Lower lobe of right lung (tissue), 2 donors: ENCODE results near the gene IL17B. TPM values are rescaled to one million over a fixed set of nuclear protein-coding genes. Genes with fewer than 3 reads are reported as not detected.

Experiments used
- ATAC-seq, 2 donors: fragments of 200-7000 bp; cut with Tn5 transposase; one replicate each; pipeline ENCODE4 v1.9.1; 2020 to 2022; ENCODE audit warnings: mild to moderate bottlenecking in 2 of 2, moderate library complexity in 2 of 2
- DNase-seq: peaks from one replicate; pipeline ENCODE4 v3.0.0-alpha.2; 2020
- H3K27ac ChIP-seq: fragments of 200-600 bp; one replicate; pipeline ENCODE4 v1.8.0; 2022
- H3K27me3 ChIP-seq: fragments of 200-600 bp; one replicate; pipeline ENCODE4 v1.8.0; 2022; ENCODE audit warnings: low read depth
- H3K36me3 ChIP-seq: fragments of 200-600 bp; one replicate; pipeline ENCODE4 v1.8.0; 2022; ENCODE audit warnings: mild to moderate bottlenecking
- H3K4me1 ChIP-seq: fragments of 200-600 bp; one replicate; pipeline ENCODE4 v1.8.0; 2022
- H3K4me3 ChIP-seq: fragments of 200-600 bp; one replicate; pipeline ENCODE4 v1.8.0; 2022; ENCODE audit warnings: mild to moderate bottlenecking
- H3K9me3 ChIP-seq: fragments of 200-600 bp; one replicate; pipeline ENCODE4 v1.8.0; 2022
- intact Hi-C: fragments of 100-400 bp; cut with DNase I; formaldehyde crosslinking; loops from one replicate; pipeline ENCODE4 v1.11.0; 2022
- total RNA-seq: library from RNA; stranded (reverse); fragmentation: NEBNext Ultra II Directional; extraction: Animal tissue kit (Norgen Biotek cat#: 25700); gene quantifications from one replicate; pipeline ENCODE4 v1.2.1, GENCODE V29; 2021
- TF ChIP-seq, protein P1 (sequence below): fragments of 200-600 bp; IDR thresholded peaks from one replicate; pipeline ENCODE4 v1.8.0; 2022; ENCODE audit warnings: antibody characterized with exemption, mild to moderate bottlenecking
- donor health status: DM: no; HTN: yes; CAD: no; lungs with severe emphysema.

IL17B gene
- total RNA-seq, 1 donor from 2014 or later, result not detected

DNA sequence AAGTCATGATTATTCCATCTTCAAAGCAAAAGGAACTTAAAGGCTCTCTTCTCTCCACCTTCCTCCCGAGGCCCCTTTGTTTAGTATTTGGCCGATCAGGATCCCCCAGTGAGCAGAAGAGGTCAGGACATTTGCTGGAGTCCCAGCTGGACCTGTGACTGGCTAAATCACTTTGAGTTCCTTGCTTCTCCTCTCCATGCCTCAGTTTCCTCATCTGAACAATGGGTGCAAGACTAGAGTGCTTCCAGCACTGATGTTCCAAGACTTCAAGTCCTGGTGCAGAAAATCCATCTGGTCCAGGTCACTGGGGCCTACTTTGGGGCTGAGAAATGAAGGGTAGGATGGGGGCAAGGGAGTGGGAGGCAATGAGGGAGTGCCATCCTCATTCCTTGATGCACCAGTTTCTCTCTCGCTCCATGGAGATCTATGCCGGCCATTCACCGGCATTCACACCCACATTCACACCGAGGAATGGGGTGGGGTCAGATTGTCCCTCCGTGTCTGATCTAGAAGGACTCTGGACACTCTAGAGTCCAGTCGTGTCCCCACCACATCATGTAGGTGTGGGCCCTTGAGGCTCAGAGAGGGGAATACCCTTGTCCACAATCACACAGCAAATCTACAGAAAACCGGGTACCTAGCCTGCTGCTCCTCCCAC is 38.7 kb upstream of the IL17B start:
- intact Hi-C loops, result no loop called here
- H3K36me3 ChIP-seq, result peaks cover 1% of the 10 kb centered on the region
- H3K27ac ChIP-seq, result peak overlapping the region; percentile 73
- TF ChIP-seq, protein P1, sequence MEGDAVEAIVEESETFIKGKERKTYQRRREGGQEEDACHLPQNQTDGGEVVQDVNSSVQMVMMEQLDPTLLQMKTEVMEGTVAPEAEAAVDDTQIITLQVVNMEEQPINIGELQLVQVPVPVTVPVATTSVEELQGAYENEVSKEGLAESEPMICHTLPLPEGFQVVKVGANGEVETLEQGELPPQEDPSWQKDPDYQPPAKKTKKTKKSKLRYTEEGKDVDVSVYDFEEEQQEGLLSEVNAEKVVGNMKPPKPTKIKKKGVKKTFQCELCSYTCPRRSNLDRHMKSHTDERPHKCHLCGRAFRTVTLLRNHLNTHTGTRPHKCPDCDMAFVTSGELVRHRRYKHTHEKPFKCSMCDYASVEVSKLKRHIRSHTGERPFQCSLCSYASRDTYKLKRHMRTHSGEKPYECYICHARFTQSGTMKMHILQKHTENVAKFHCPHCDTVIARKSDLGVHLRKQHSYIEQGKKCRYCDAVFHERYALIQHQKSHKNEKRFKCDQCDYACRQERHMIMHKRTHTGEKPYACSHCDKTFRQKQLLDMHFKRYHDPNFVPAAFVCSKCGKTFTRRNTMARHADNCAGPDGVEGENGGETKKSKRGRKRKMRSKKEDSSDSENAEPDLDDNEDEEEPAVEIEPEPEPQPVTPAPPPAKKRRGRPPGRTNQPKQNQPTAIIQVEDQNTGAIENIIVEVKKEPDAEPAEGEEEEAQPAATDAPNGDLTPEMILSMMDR, result no peak
- no peaks in the 10 kb centered on the region for H3K9me3 ChIP-seq
- no peaks in the 10 kb centered on the region for H3K27me3 ChIP-seq
- DNase-seq, result no peak
- peak overlapping the region; percentile 13 for H3K4me3 ChIP-seq
- peaks cover 69% of the 10 kb centered on the region for H3K4me1 ChIP-seq
- no peak for ATAC-seq

DNA sequence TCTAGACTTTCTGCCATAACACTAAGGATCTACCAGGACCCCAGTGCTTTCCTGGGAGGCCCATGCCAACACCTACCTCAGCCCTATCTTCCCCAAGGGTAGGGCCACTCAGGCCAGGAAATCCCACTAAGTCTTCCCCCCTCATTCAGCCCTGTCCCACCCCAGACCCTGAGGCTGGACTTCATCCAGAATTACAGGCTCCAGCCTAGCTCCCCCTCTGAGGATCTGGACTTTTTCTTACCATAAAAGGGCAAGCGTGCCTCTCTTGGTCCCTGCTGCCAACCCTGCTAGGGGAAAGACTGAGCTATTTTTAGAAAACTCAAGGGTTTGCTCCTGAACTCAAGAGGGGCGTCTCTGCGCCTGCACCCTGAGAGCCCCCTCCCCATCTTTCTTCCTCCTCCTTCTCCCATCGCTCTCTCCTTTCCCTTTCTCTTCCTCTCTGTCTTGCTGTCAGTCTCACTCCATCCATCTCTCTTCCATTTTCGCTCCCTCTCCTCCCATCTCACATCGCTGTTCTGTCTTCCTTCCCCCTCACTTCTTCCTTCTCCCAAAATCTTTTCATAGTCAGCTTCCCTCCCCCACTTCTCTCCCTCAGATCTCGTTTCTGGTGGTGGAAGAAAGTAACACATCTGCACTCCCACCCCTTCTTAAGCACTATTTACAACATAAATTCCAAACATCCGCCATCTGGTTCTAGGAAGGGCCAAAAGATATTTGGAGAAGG is 38.1 kb upstream of the IL17B start:
- peak overlapping the region; percentile 13 for H3K4me3 ChIP-seq
- H3K9me3 ChIP-seq, result no peaks in the 10 kb centered on the region
- no peaks in the 10 kb centered on the region for H3K36me3 ChIP-seq
- peaks cover 62% of the 10 kb centered on the region for H3K4me1 ChIP-seq
- TF ChIP-seq, protein P1, result no peak
- H3K27me3 ChIP-seq, result no peaks in the 10 kb centered on the region
- H3K27ac ChIP-seq, result peak overlapping the region; percentile 73
- intact Hi-C loops, result no loop called here
- ATAC-seq, result peak in 1 of 2 donors; percentile 9
- DNase-seq, result peak; percentile 20

DNA sequence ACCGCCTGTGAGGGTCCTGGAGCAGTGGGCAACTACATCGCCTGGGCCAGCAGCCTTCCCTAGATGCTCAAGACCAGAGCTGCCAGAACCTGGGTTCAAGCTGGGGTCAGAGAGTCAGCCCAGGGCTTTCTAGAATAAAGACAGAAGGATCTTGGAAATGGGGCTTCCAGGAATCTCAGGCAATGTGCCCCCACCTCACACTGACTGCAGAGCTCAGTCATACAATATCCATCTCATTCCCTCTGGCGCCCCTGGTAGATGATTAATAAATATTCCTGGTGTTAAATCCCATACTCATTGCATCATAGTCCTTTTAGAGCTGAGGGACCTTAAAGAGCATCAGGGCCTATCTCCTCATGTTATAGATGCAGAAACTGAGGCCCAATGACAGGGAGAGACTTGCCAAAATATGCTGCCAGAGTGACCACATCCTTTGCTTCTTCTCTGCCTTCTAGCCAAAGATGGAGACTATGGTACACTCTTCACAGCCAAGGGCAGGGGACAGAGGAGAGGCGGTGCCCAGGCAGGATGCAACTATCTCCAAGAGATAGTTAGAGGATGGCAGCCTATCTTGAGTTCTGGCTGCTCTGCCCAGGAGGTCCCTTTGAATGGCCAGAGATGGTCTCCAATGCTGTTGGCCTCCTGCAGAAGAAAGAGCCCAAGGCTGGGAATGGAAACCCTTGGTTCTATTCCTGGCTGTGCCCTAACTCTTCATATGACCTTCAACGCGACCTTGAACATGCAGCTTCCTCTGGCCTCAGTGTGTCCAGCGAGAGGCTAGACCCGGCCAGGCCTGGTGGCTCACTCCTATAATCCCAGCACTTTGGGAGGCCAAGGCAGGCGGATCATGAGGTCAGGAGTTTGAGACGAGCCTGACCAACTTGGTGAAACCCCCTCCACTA is 36.2 kb upstream of the IL17B start:
- intact Hi-C loops, result no loop called here
- ATAC-seq, result no peak
- DNase-seq, result peak; percentile 22
- peaks cover 44% of the 10 kb centered on the region for H3K4me1 ChIP-seq
- H3K27ac ChIP-seq, result peak overlapping the region; percentile 73
- H3K27me3 ChIP-seq, result no peaks in the 10 kb centered on the region
- H3K9me3 ChIP-seq, result no peaks in the 10 kb centered on the region
- H3K4me3 ChIP-seq, result peak overlapping the region; percentile 17
- peaks cover 1% of the 10 kb centered on the region for H3K36me3 ChIP-seq
- TF ChIP-seq, protein P1, result no peak

DNA sequence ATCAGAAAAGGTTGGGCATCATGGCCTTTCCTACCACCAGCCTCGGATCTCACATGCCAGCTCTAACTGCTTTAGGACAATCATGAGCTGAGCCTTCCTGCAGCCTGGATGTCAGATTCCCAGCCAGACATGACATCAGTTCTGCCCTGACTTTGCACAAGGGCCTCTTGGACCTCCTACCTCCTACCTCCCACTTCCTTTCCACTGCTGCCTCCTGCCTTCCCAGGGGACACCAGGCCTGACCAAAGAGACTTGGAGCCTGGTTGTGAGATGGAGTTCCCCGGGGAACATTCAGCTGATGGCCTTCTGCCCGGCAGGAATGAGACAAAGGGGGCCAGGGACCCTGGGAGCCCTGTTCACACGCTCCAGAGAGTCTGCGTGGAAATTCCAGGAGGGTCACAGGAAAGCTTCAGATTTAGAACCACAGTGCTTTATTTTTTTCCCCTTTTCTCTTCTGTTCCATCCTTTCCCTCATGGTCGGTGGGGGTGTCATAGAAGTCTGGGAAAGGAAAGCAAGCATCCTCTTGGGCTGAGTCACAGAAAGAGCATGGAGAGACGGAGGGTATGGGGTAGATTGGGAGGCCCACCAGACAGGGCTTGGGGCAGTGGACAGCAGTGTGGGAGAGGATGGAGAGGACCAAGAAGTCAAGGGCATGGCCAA is 35.4 kb upstream of the IL17B start:
- no peak for DNase-seq
- ATAC-seq, result no peak
- intact Hi-C loops, result no loop called here
- Histone ChIP-seq H3K27me3 (no peaks in the 10 kb centered on the region), H3K4me1 (peaks cover 36% of the 10 kb centered on the region), H3K4me3 (peak overlapping the region; percentile 54), H3K36me3 (peaks cover 5% of the 10 kb centered on the region), H3K27ac (peak overlapping the region; percentile 73), H3K9me3 (no peaks in the 10 kb centered on the region)
- TF ChIP-seq, protein P1, result no peak
